Measurements from ENCODE around the gene CYB5RL.

DNA sequence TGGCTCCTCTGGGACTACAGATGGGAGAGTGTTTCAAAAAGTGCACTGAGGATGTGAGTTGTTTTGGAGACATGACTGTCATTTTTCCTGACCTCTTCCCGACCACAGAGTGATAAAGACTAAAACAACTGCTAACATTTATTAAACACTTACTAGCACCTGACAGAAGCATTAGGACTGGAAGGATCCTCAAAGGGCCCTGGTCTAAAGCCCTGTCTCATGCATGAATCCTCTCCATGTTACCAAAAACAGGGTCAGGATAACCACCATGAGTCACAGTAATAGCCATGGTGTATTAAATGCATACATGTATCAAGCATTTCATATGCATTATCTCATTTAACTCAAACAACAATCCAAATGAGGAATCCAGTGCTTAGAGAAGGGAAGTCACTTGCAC lies 11.5 kb downstream of the CYB5RL start:
- no peak for TF ChIP-seq CTCF (IDR thresholded peaks at IDR 0.05; ENCODE audit: insufficient read depth, low read depth, low read length)
- no peak for TF ChIP-seq EZH2 (IDR thresholded peaks at IDR 0.05; ENCODE audit: insufficient read depth, low read length)

All from astrocyte (in vitro differentiated cells and primary cell).